GM12875 (cell line): ENCODE measurements around the gene SACS.
"Not testable (repeated sequence)": the region's sequence is repeated elsewhere in the genome, so short reads cannot be mapped to it uniquely, and the experiment has no call there.

Experiments
- H3K4me3 ChIP-seq: one replicate; pipeline ENCODE4 v1.5.1; 2011; ENCODE audit warnings: low read depth, low read length, control low read depth
- TF ChIP-seq, protein P1 (sequence below): IDR thresholded peaks from 2 replicates; pipeline ENCODE4 v1.5.1; 2011; ENCODE audit warnings: low read depth, mild to moderate bottlenecking, control low read depth, inconsistent platforms, low read length, moderate library complexity, borderline replicate concordance; ENCODE audit not compliant: insufficient read depth

SACS gene

DNA sequence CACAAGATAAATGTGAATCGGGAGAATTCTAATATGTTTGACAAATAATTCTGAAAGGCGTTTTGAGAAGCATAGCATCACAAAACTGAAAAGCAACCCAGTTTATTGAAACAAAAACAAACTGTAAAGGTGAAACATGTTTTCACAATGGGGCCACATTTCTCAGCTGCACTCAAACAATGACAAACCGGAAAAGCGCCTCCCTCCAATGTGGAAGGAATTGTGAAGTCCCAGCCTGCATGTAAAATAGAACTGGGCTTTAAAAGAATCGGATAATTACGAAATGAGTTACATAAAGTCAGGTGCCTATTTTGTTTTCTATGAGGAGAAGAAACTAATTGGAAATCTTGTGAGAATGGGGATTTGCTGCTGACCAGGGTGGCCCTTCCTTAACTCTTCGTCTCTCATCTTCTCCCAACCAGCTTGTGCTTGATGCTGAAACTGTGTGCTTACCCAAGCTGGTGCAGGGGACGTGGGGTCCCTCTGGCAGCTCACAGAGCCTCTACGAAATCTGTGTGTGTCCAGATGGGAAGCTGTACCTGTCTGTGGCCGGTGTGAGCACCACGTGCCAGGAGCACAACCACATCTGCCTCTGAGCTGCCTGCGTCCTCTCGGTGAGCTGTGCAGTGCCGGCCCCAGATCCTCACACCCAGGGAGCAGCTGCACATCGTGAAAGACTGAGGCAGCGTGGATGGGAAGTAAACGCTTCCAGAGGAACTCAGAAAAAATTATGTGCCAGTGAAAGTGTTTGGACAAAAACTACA lies 109.4 kb downstream of the SACS start:
- TF ChIP-seq, protein P1, sequence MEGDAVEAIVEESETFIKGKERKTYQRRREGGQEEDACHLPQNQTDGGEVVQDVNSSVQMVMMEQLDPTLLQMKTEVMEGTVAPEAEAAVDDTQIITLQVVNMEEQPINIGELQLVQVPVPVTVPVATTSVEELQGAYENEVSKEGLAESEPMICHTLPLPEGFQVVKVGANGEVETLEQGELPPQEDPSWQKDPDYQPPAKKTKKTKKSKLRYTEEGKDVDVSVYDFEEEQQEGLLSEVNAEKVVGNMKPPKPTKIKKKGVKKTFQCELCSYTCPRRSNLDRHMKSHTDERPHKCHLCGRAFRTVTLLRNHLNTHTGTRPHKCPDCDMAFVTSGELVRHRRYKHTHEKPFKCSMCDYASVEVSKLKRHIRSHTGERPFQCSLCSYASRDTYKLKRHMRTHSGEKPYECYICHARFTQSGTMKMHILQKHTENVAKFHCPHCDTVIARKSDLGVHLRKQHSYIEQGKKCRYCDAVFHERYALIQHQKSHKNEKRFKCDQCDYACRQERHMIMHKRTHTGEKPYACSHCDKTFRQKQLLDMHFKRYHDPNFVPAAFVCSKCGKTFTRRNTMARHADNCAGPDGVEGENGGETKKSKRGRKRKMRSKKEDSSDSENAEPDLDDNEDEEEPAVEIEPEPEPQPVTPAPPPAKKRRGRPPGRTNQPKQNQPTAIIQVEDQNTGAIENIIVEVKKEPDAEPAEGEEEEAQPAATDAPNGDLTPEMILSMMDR: no peak
- H3K4me3 ChIP-seq: no peak overlapping the region

DNA sequence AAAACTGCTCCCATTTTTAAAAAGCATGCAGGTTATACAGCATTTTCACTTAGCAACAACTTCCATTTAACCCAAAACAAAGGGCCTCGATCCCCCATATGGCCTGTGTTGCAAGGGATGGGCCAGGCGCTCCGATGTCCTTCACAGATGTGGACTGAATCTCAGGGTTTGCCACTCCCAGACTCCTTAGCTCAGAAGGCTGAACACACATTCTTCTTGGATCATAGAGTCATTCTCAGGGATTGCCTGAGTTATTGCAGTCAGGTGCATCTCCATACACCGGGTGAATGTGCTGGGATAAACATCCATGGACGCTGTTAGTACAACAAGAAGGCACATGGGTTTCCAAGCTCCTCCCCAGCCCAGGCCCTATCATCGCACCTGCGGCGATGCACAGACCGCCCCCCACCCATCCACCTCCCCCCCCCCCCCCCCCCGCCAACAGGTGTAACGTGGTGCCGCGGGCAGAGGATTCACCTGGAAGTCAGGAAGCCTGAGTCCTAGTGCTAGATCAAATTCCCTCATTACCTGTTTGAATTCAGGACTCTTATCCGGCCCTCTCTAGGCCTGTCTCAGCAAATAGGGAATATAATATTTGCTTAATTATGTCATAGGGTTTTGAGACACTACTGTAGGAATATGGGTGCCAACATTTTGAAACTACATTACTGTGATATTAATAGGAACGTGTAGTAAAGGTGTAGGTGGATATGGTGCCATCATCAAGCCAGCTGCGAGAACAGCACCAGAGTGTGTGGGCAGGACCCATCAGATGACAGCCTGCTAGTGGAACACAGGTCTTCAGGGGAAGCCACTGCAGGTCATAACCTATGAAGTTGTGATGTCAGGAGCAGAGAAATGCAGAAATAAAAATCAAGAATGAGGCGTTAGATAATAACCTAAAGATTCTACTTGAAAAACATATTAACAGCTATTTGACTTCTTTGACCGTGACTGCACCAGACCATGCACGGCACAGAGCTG lies 110.9 kb downstream of the SACS start:
- TF ChIP-seq, protein P1: no peak
- H3K4me3 ChIP-seq: no peak overlapping the region

DNA sequence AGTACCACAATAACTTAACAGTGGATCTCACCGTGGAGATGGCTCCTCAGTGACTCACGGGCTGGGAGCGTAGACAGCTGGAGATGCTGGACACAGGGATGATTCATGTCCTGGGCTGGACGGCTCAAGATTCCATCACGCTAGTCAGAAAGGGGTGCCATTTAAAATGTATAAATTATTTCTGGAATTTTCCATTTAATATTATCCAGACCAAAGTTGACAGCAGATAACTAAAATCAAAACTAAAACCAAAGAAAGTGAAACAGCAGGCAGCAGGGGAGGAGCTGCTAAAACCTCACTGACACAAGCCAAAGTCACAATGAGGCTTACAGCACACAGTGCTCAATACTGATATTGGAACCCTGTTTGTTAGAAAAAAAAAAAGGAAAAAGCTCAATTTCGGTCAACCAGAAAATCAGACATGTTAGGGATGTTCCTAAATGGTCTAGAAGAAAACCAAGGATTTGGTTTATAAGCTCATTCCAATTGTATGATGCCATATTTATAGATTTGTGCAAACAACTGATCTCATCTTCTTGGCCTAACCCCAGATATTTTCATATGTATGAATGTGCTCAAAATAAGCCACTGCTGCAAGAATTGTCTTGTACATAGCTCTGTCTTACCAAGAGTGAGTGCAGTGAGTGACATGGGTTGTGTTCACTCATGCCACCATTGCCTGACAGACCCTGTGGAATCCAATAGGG lies 111.8 kb downstream of the SACS start:
- TF ChIP-seq, protein P1: no peak
- no peak overlapping the region for H3K4me3 ChIP-seq

DNA sequence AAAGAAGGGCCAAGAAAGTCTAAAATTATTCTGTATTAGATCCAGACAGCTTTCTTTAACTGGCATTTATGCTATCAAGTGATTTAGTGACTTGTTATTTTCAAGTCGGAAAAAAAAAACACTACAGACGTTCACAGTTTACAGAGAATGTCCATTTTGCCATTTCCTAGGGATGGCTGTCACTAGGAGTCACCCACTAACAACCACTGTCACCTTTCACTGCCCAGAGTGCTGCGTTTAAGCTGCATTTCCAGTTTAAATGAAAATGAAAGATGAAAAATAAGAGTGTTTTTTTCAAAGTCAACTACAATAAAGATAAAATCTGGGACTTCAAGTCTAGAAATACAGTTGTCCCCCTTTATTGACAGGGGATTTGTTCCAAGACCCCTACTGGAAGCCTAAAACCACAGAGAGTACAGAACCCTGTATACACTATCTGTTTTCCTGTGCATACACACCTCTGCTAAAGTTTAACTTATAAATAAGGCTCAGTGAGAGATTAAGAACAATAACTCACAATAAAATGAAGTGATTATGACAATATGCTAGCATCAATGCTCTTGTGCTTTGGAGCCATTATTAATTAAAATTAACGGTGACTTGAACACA lies 112.5 kb downstream of the SACS start:
- H3K4me3 ChIP-seq: no peak overlapping the region
- TF ChIP-seq, protein P1: no peak

DNA sequence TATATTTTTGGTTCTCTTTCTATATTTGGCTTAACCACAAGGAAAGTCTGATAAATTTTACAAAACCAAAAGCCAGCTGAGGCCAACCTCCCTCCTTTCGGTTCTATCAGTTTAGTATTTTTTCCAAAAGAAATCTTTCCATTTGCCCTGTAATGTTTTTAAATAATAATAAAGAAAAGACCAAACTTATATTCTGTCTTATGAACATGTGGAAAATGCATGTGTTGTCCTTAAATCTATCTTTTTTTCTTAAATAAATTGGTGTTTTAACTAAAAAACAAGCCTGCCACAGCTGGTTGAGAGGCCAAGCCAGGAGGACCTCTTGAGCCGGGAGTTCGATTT lies 113.6 kb downstream of the SACS start:
- TF ChIP-seq, protein P1: no peak
- no peak overlapping the region for H3K4me3 ChIP-seq

DNA sequence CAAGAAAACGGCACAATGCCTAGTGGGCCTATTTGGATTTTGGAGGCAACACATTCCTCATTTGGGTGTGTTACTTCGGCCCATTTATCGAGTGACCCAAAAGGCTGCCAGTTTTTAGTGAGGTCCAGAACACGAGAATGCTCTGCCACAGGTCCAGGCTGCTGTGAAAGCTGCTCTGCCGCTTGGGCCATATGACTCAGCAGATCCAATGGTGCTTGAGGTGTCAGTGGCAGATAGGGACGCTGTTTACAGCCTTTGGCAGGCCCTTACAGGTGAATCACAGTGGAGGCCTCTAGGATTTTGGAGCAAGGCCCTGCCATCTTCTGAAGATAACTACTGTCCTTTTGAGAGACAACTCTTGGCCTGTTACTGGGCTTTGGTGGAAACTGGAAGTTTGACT lies 118.7 kb downstream of the SACS start:
- H3K4me3 ChIP-seq: not testable (repeated sequence)

DNA sequence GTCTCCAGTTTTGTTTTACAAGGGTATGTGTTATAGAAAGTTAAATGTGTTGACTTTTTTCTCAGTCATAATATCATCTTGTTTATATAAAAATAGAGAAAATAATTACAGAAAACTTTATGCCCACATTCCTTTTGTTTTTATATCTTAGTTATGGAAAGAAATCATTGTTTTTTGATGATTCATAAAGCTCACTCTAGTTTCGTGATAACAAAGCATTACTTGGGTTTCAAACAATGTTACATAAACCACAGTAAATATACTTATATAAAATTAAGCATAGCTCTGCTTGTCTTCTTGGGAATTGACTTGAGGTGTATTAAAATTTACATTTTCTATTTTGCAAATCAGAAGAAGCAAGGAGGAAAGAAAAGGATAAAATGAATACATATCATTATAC lies 140.9 kb downstream of the SACS start:
- TF ChIP-seq, protein P1: no peak
- H3K4me3 ChIP-seq: no peak overlapping the region
